Measurements from ENCODE around the gene KLHL40. TPM values are rescaled to one million over a fixed set of nuclear protein-coding genes. Genes with fewer than 3 reads are reported as not detected.

The KLHL40 gene
- total and polyA plus RNA-seq, 9 of the 15 experiments (the other 6 are each of a cell fraction or from before 2014, with no cell fraction given) = not detected

DNA sequence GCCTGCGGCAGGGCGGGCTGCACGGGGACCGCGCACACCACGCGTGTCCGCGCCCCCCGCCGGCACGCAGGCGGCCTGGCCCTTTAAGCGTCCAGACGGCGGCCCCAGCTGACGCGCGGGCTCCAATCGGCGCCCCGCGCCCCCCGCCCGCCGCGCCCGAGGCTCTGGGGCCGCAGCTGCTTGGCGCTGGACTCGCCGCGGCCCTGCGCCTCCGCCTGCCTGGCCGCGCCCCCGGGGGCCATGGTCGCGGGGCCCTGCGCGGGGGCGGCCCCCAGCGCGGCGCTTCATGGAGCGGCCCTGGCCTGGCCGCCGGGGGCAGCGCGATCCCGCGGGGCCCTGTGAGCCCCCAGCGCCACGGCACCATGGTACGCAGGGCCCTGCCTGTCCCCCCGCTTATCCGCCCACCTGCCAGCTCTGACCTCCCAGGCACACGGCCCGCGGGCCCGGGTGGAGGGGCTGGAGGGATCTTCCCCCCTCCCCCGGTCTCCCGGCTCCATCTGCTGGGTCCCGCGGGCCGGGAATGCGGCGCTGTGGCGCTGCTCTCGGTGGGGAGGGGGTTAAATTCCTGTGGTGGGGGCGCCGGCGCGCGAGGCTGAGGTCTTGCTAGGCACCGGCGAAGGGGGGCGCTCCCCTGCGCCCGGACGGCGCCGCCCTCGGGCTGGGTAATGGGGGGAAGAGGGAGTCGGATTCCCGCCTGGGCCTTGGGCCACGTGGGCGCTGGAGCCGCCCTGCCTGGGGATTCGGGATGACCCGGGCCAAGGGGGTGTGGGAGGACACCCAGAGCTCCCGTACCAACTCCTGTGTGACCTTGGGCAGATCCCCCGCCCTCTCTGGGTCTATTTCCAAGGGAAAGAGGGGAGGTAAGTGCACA, 30.8 kb upstream of the KLHL40 start (continued):
- TF ChIP-seq ARID4B (CRISPR knock-in tag; IDR thresholded peaks at IDR 0.05) = no peak
- peak; percentile 75; the same call in 1 of the 2 replicates for TF ChIP-seq SMAD4 (CRISPR knock-in tag; conservative IDR thresholded peaks at IDR 0.05)
- no peak for TF ChIP-seq TOE1 (IDR thresholded peaks at IDR 0.05; ENCODE audit: borderline replicate concordance)
- TF ChIP-seq TOE1 (CRISPR knock-in tag; IDR thresholded peaks at IDR 0.05; ENCODE audit: borderline replicate concordance, low read depth) = no peak
- no peak for TF ChIP-seq FOXJ3 (CRISPR knock-in tag; IDR thresholded peaks at IDR 0.05)
- no peak for TF ChIP-seq JUN (IDR thresholded peaks at IDR 0.05; ENCODE audit: borderline replicate concordance, low read depth, low read length)
- TF ChIP-seq JUN (CRISPR knock-in tag; IDR thresholded peaks at IDR 0.05; ENCODE audit: borderline replicate concordance) = no peak
- TF ChIP-seq, protein P1, sequence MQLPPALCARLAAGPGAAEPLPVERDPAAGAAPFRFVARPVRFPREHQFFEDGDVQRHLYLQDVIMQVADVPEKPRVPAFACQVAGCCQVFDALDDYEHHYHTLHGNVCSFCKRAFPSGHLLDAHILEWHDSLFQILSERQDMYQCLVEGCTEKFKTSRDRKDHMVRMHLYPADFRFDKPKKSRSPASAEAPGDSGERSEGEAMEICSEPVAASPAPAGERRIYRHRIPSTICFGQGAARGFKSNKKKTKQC (CRISPR knock-in tag; IDR thresholded peaks at IDR 0.05) = peak; percentile 58; the same call in 1 of the 2 replicates
- no peak for TF ChIP-seq KAT7 (CRISPR knock-in tag; IDR thresholded peaks at IDR 0.05; ENCODE audit: borderline replicate concordance)
- peak; percentile 48 for TF ChIP-seq CCNT2 (IDR thresholded peaks at IDR 0.05; ENCODE audit: borderline replicate concordance, extremely low read depth, insufficient read length, low read depth, low read length)
- no peak for TF ChIP-seq ZNF165 (CRISPR knock-in tag; IDR thresholded peaks at IDR 0.05; ENCODE audit: borderline replicate concordance)
- no peak for TF ChIP-seq ZNF707 (CRISPR knock-in tag; conservative IDR thresholded peaks at IDR 0.05)
- TF ChIP-seq ZNF232 (CRISPR knock-in tag; IDR thresholded peaks at IDR 0.05) = no peak
- no peak for TF ChIP-seq SMARCA4 (IDR thresholded peaks at IDR 0.05)
- 0 out of 4 replicates have a peak, but pooled peaks of 1 of the 2 experiments have one; percentile 22 for TF ChIP-seq KDM1A (IDR thresholded peaks at IDR 0.05)
- 0 out of 2 replicates have a peak, but pooled peaks have one; percentile 59 for TF ChIP-seq CBFB (CRISPR knock-in tag; IDR thresholded peaks at IDR 0.05)
- TF ChIP-seq SRF (CRISPR knock-in tag; IDR thresholded peaks at IDR 0.05) = no peak
- no peak for TF ChIP-seq NR1H2 (CRISPR knock-in tag; IDR thresholded peaks at IDR 0.05)
- TF ChIP-seq HDAC8 (tag; IDR thresholded peaks at IDR 0.05) = peak; percentile 42; the same call in 1 of the 2 replicates
- TF ChIP-seq ZBTB17 (CRISPR knock-in tag; IDR thresholded peaks at IDR 0.05) = no peak
- no peak for TF ChIP-seq KLF16 (IDR thresholded peaks at IDR 0.05)
- TF ChIP-seq SMAD3 (CRISPR knock-in tag; conservative IDR thresholded peaks at IDR 0.05) = no peak
- TF ChIP-seq MCM5 (IDR thresholded peaks at IDR 0.05; ENCODE audit: low read depth) = no peak
- TF ChIP-seq HNRNPH1 (optimal IDR thresholded peaks at IDR 0.05; ENCODE audit: low read depth, low read length) = no peak
